GM10847 (cell line): Measurements from ENCODE around the gene SEC22C.

Experiments
- POLR2A ChIP-seq: IDR thresholded peaks from 2 replicates; pipeline ENCODE4 v1.6.1; 2011; ENCODE audit not compliant: insufficient read length; ENCODE audit errors: extremely low read depth

The SEC22C gene

GRCh38 chr3:42549131-42549530 is 32.6 kb downstream of the SEC22C start:
- no peak for TF ChIP-seq POLR2A

DNA sequence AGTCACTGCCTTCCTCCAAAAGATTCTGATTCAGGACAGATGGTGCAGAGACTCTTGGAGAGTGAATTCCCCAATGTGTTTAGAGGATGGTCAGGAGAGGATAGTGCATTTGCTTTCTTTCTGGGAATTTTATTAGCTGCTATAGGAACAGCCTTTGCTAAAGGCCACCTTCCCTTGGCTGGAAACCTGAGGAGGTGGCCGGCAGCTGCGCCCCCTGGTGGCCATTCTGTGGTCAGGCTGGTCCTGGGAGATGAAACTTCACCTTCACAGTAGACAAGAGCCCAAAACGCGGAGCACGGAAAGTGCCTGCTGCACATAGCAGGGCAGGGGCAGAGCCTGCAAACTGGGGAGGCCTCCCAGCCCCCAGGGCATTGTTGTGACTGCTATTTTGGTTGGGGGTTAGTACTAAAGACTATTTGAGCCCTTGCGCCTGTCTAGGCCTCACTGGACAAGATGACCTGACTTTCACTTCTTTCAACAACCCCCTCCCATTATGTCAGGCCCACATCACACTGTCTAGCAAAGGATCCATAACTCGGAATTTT is 34.3 kb downstream of the SEC22C start:
- TF ChIP-seq POLR2A, result no peak

GRCh38 chr3:42546691-42547213 is 35.0 kb downstream of the SEC22C start:
- no peak for TF ChIP-seq POLR2A

GRCh38 chr3:42545284-42545900 is 36.4 kb downstream of the SEC22C start:
- no peak for TF ChIP-seq POLR2A

- no peak for TF ChIP-seq POLR2A
Measured at GRCh38 chr3:42544492-42545283, 37.1 kb downstream of the SEC22C start.

- TF ChIP-seq POLR2A, result no peak
Measured at GRCh38 chr3:42541079-42541478, 40.7 kb downstream of the SEC22C start.

GRCh38 chr3:42539871-42540714 is 41.7 kb downstream of the SEC22C start:
- TF ChIP-seq POLR2A, result no peak

DNA sequence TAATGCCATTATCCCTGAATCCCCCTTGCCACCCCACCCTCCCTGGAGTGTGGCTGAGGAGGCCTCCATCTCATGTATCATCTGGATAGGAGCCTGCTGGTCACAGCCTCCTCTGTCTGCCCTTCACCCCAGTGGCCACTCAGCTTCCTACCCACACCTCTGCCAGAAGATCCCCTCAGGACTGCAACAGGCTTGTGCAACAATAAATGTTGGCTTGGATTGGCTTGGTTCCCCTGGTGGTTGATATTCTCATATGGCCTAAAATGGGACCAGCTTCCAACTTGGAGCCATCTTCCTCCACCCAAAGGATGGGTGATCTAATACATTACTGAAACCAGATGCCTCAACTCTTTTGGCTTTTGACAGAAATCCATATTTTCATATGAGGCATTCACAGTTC is 44.4 kb downstream of the SEC22C start:
- no peak for TF ChIP-seq POLR2A

GRCh38 chr3:42535981-42536784 is 45.6 kb downstream of the SEC22C start:
- TF ChIP-seq POLR2A, result no peak

GRCh38 chr3:42533161-42533897 is 48.4 kb downstream of the SEC22C start:
- no peak for TF ChIP-seq POLR2A

- no peak for TF ChIP-seq POLR2A
Measured at GRCh38 chr3:42532229-42532628, 49.5 kb downstream of the SEC22C start.

- no peak for TF ChIP-seq POLR2A
Measured at GRCh38 chr3:42531470-42531869, 50.3 kb downstream of the SEC22C start.

- TF ChIP-seq POLR2A, result no peak
Measured at GRCh38 chr3:42530073-42530472, 51.7 kb downstream of the SEC22C start.

- no peak for TF ChIP-seq POLR2A
Measured at GRCh38 chr3:42529468-42529867, 52.3 kb downstream of the SEC22C start.

GRCh38 chr3:42527368-42527917 is 54.3 kb downstream of the SEC22C start:
- TF ChIP-seq POLR2A, result no peak
